Mesothelial cell of epicardium (in vitro differentiated cells): Measurements from ENCODE around the gene TMEM176B. TPM values are rescaled to one million over a fixed set of nuclear protein-coding genes. Genes with fewer than 3 reads are reported as not detected.

Source experiments
- DNase-seq, 2 experiments: peaks; one replicate each; pipeline ENCODE4 v3.0.0; 2021; ENCODE audit warnings: low spot score in 2 of 2; ENCODE audit not compliant: unreplicated experiment in 2 of 2
- H3K27ac Mint-ChIP-seq: 2 replicates; pipeline ENCODE4 v1.8.0; 2021; ENCODE audit warnings: mixed read lengths
- H3K27me3 Mint-ChIP-seq: 2 replicates; pipeline ENCODE4 v1.8.0; 2021; ENCODE audit warnings: low read depth, mixed read lengths
- H3K36me3 Mint-ChIP-seq: 2 replicates; pipeline ENCODE4 v1.8.0; 2021; ENCODE audit warnings: mixed read lengths
- H3K4me1 Mint-ChIP-seq: 2 replicates; pipeline ENCODE4 v1.8.0; 2021; ENCODE audit warnings: mixed read lengths
- H3K4me3 Mint-ChIP-seq: 2 replicates; pipeline ENCODE4 v1.8.0; 2021; ENCODE audit warnings: mild to moderate bottlenecking, moderate library complexity, mixed read lengths
- H3K9me3 Mint-ChIP-seq: 2 replicates; pipeline ENCODE4 v1.8.0; 2021; ENCODE audit warnings: mixed read lengths
- total RNA-seq: library from RNA; stranded (reverse); gene quantifications from 3 replicates; pipeline ENCODE4 v1.2.1, GENCODE V29; 2021
- TF ChIP-seq, protein P1 (sequence below): fragments of 200-600 bp; sonication (generic); IDR thresholded peaks from one replicate; pipeline ENCODE4 v1.5.0; 2021; ENCODE audit warnings: antibody characterized with exemption; ENCODE audit not compliant: unreplicated experiment

Gene TMEM176B
- total RNA-seq, 1 donor from 2014 or later, result 2.3 TPM

DNA sequence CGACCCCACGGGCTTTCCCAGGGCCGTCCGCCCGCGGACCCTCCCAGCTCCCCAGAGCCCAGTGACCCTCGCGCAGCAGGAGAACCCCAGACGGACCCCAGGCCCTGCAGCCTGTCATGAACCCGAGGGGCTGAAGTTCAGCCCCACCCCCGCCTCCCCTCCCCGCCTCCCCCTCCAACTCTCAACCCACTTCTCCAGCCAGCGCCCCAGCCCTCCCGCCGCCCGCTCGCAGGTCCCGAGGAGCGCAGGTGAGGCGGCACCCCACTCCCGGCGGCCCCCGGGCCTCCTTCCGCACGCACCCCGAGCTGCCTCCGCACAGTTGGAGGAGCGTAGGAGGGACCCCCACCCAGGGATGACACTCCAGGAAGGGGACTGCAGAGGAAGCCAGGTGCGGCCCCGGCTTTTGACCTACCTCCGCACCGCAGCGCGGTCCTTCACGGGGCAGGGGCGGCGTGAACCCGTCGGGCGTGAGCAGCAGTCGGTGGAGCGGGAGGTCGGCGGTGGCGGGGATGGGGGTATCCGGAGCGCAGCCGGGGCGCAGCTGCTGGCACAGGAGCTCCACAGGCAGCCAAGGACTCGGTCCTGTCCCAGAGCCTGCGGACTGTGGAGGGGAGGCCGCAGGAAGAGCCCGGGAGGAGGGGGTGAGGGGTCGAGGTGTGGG lies 547 bp upstream of the TMEM176B start, which contains the start of gene TMEM176A:
Gene TMEM176A, plus strand, starts transcription at position 189 of the 661 bp plus-strand sequence. CDS start 782 bp downstream, outside the sequence.
- Mint-ChIP-seq H3K4me1 (peaks cover 4% of the 10 kb centered on the region), H3K9me3 (peaks cover under 1% of the 10 kb centered on the region), H3K4me3 (peak within 1 kb of the TSS; percentile 58), H3K36me3 (no peaks in the 10 kb centered on the region), H3K27me3 (peaks cover 80% of the 10 kb centered on the region), H3K27ac (no peak within 1 kb of the TSS)
- TF ChIP-seq, protein P1, sequence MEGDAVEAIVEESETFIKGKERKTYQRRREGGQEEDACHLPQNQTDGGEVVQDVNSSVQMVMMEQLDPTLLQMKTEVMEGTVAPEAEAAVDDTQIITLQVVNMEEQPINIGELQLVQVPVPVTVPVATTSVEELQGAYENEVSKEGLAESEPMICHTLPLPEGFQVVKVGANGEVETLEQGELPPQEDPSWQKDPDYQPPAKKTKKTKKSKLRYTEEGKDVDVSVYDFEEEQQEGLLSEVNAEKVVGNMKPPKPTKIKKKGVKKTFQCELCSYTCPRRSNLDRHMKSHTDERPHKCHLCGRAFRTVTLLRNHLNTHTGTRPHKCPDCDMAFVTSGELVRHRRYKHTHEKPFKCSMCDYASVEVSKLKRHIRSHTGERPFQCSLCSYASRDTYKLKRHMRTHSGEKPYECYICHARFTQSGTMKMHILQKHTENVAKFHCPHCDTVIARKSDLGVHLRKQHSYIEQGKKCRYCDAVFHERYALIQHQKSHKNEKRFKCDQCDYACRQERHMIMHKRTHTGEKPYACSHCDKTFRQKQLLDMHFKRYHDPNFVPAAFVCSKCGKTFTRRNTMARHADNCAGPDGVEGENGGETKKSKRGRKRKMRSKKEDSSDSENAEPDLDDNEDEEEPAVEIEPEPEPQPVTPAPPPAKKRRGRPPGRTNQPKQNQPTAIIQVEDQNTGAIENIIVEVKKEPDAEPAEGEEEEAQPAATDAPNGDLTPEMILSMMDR, result no peak
- no peak for DNase-seq

DNA sequence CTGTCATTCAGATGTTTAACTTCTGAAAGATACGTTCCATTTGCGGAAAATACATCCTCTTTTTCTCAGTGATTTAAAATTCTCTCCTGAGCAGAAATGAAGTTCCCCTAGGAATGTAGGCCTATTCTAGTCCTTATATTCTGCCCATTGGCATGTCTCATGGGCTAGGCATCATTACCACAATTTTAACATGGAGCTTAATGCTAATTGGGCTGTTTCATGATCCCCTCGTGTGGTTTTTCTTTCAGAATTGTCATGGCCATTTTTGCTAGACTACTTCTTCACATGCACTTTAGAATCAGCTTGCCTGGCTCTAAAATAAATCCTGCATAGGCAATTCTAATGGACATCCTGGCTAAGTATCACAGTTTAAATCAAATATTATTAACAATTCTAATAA lies 1.0 kb downstream of the TMEM176B start:
- H3K9me3 Mint-ChIP-seq, result no peaks in the 10 kb centered on the region
- TF ChIP-seq, protein P1, result no peak
- DNase-seq, result no peak
- no peaks in the 10 kb centered on the region for H3K36me3 Mint-ChIP-seq
- no peak overlapping the region for H3K27ac Mint-ChIP-seq
- peak overlapping the region; percentile 52 for H3K4me3 Mint-ChIP-seq
- H3K27me3 Mint-ChIP-seq, result peaks cover 67% of the 10 kb centered on the region
- peaks cover 4% of the 10 kb centered on the region for H3K4me1 Mint-ChIP-seq

DNA sequence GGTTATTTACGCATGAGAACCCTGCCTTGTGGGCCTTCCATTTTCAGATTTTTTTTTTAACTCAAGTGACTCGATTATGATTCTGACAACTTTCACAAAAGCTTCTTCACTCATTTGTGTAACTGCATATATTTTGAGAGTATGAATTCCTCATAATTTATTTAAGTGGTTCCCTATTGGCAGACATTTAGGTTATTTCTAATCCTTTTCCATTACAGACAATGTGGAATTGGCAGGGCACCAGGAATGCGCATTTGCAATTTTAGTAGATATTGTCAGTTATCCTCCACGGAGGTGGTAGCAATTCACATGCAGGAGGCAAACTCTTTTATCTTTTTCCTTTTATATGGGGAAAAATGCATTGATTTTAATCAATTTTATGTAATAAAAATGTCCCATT lies 2.5 kb downstream of the TMEM176B start:
- H3K4me3 Mint-ChIP-seq, result no peak overlapping the region
- no peaks in the 10 kb centered on the region for H3K36me3 Mint-ChIP-seq
- no peak for DNase-seq
- peaks cover 4% of the 10 kb centered on the region for H3K4me1 Mint-ChIP-seq
- H3K9me3 Mint-ChIP-seq, result no peaks in the 10 kb centered on the region
- no peak overlapping the region for H3K27ac Mint-ChIP-seq
- H3K27me3 Mint-ChIP-seq, result peaks cover 52% of the 10 kb centered on the region
- TF ChIP-seq, protein P1, result no peak

DNA sequence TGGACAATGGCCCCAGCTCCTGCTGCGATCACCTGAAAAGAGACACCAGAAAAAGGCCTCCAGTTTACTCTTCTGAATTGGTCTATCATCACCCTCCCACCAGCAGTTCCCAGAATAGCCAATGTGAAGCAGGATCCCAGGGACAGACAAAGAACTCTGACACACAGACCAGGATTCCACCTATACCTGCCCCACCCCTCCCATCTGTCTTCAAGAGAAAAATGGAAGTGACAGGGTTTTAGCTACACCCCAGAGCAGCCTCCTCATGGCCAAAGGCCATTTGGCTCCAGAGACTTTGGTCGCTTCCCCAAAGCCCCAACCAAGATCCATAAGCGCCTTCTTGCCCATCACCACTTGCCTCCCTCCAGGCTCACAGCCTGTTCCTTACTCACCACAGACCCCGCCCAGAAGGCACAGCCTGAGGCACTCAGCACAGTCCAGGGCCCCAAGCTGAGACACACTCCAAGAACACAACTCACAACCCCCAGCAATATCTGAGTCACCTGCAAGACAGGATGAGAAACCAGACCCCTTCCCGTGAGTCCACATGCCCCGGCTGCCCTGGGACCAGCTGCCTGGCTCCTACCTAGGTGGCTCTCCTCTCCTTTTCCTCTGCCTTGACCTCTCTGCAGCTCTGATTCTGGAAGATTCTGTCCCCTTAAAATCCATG lies 6.5 kb downstream of the TMEM176B start:
- H3K9me3 Mint-ChIP-seq, result no peaks in the 10 kb centered on the region
- H3K36me3 Mint-ChIP-seq, result no peaks in the 10 kb centered on the region
- no peak overlapping the region for H3K27ac Mint-ChIP-seq
- H3K4me3 Mint-ChIP-seq, result no peak overlapping the region
- no peak for DNase-seq
- TF ChIP-seq, protein P1, result no peak
- no peaks in the 10 kb centered on the region for H3K4me1 Mint-ChIP-seq
- H3K27me3 Mint-ChIP-seq, result peaks cover 52% of the 10 kb centered on the region

DNA sequence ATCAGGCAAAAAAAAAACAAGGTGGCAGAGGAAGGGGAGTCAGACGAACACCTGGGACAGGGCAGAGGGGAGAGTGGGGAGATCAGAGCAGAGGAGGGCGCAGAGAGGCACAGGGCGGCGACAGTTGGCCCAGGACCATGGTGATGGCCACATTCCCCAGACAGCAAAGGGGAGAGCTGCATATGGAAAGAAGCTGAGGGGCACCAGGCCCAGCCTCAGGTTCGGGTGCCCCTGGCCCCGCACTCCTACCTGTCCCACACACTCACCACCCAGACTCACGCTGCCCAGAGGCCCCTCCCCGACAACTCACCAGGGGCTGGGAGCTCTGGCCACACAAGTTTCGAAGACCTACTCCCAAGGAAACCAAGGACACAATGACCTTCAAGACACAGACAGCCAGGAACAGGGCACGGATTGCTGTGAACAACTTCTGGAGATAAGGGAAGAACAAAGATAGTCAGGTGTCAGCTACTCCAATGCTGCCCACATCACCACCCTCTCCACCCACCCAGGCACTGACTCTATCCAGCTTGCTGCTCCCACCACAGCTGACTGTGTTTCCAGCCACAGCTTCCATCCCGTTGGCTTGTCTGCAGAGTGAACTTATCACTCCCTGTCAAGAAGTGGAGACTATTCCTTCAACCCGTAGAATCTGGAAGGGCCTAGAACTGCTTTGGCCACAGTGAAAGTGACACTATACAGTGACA lies 8.3 kb downstream of the TMEM176B start:
- Mint-ChIP-seq H3K36me3 (no peaks in the 10 kb centered on the region), H3K4me1 (peaks cover 15% of the 10 kb centered on the region), H3K27ac (no peak overlapping the region), H3K27me3 (peaks cover 44% of the 10 kb centered on the region), H3K4me3 (no peak overlapping the region), H3K9me3 (no peaks in the 10 kb centered on the region)
- DNase-seq, result no peak
- TF ChIP-seq, protein P1, result no peak
